Sigmoid colon (tissue), 7 donors: ENCODE measurements around the gene SLC24A4. TPM values are rescaled to one million over a fixed set of nuclear protein-coding genes. Genes with fewer than 3 reads are reported as not detected.
"Not testable (repeated sequence)": the region's sequence is repeated elsewhere in the genome, so short reads cannot be mapped to it uniquely, and the experiment has no call there.

ENCODE experiments used
- DNase-seq: peaks from one replicate; pipeline ENCODE4 v3.0.0-alpha.2; 2019
- H3K27ac ChIP-seq, 4 donors: fragments of 200-600 bp; sonication (generic); one replicate each; pipeline ENCODE4 v1.5.1; 2016 to 2019; ENCODE audit warnings: mild to moderate bottlenecking in 1 of 4
- H3K27me3 ChIP-seq, 3 donors: fragments of 200-600 bp; sonication (generic); one replicate each; pipeline ENCODE4 v1.5.1; 2019; ENCODE audit warnings: mild to moderate bottlenecking in 1 of 3
- H3K36me3 ChIP-seq, 4 donors: fragments of 200-600 bp; sonication (generic); one replicate each; pipeline ENCODE4 v1.5.1; 2016 to 2019
- H3K4me1 ChIP-seq, 4 donors: fragments of 200-600 bp; sonication (generic); one replicate each; pipeline ENCODE4 v1.5.1; 2017 to 2019
- H3K4me3 ChIP-seq, 4 donors: fragments of 200-600 bp; sonication (generic); one replicate each; pipeline ENCODE4 v1.5.1; 2017 to 2019; ENCODE audit warnings: mild to moderate bottlenecking in 2 of 4, moderate library complexity in 1 of 4
- H3K9me3 ChIP-seq, 4 donors: fragments of 200-600 bp in 3 of 4; sonication (generic) in 3 of 4; one replicate each; pipeline versions ENCODE4 v1.5.1 to v1.6.1; 2013 to 2019
- CTCF ChIP-seq, 4 experiments: fragments of 450-650 bp in 3 of 4; fragments of 200-600 bp in 1 of 4; IDR thresholded peaks; one replicate each; pipeline ENCODE4 v1.5.1; 2016 to 2019; ENCODE audit warnings: antibody characterized with exemption in 4 of 4, mild to moderate bottlenecking in 3 of 4, moderate library complexity in 2 of 4
- EP300 ChIP-seq, 4 donors: sonication (generic); formaldehyde crosslinking; IDR thresholded peaks; one replicate each; pipeline ENCODE4 v1.6.1; 2017; ENCODE audit warnings: antibody characterized with exemption in 4 of 4
- POLR2A ChIP-seq, 2 donors: fragments of 450-650 bp; IDR thresholded peaks; one replicate each; pipeline ENCODE4 v1.6.1; 2016; ENCODE audit warnings: antibody characterized with exemption in 2 of 2, mild to moderate bottlenecking in 2 of 2, moderate library complexity in 2 of 2
- POLR2AphosphoS5 ChIP-seq, 4 donors: sonication (generic); formaldehyde crosslinking; IDR thresholded peaks; one replicate each; pipeline ENCODE4 v1.6.1; 2017; ENCODE audit warnings: antibody characterized with exemption in 4 of 4
- WGBS, 2 donors: extraction: QIAGEN DNeasy Blood & Tissue Kit; methylation state at CpG; one replicate each; pipeline ENCODE4 v1.1.7; 2013; 5-methylcytosine and 5-hydroxymethylcytosine counted together
- intact Hi-C: fragments of 100-400 bp; cut with DNase I; formaldehyde crosslinking; loops from one replicate; pipeline ENCODE4 v1.15.1; 2023
- polyA plus RNA-seq, 3 donors: library from polyadenylated mRNA; stranded (reverse); fragments of 200-250 nt; gene quantifications; one replicate each; pipeline ENCODE4 v1.2.3, GENCODE V29; 2013
- total RNA-seq, 4 donors: library from RNA; depleted of rRNA; stranded (reverse); fragments of >200 nt; gene quantifications; one replicate each; pipeline ENCODE4 v1.1.0, GENCODE V29; 2016
- donor health status: healthy with polysubstance abuse.
- donor health status: Bipolar disorder and iron deficiency.
- donor health status: healthy.

The SLC24A4 gene
- total and polyA plus RNA-seq, 7 donors: under 0.01 to 1.4 (median 0.77) TPM; not detected in 1

GRCh38 chr14:92397953-92398564 lies 75.1 kb downstream of the SLC24A4 start:
- H3K27ac ChIP-seq: no peak overlapping the region
- peaks cover 0 to 8% (median 4%) of the 10 kb centered on the region in 4 donors for H3K4me1 ChIP-seq
- TF ChIP-seq EP300 (IDR thresholded peaks at IDR 0.05) (no peak), POLR2A (IDR thresholded peaks at IDR 0.05) (no peak), CTCF (IDR thresholded peaks at IDR 0.05) (no peak), POLR2AphosphoS5 (IDR thresholded peaks at IDR 0.05) (no peak)
- H3K27me3 ChIP-seq: no peaks in the 10 kb centered on the region
- no peaks in the 10 kb centered on the region for H3K36me3 ChIP-seq
- intact Hi-C loops: no loop called here
- no peak for DNase-seq
- no peak overlapping the region for H3K4me3 ChIP-seq
- H3K9me3 ChIP-seq: no peaks in the 10 kb centered on the region
- WGBS, 2 donors: 63 to 80% methylated on average over 9 of the region's 9 CpGs

- DNase-seq: no peak
- Histone ChIP-seq H3K27me3 (no peaks in the 10 kb centered on the region), H3K9me3 (no peaks in the 10 kb centered on the region), H3K4me1 (peaks cover 0 to 8% (median 4%) of the 10 kb centered on the region in 4 donors), H3K27ac (no peak overlapping the region), H3K36me3 (no peaks in the 10 kb centered on the region), H3K4me3 (no peak overlapping the region)
- 84 to 89% methylated on average over 7 of the region's 7 CpGs for WGBS, 2 donors
- intact Hi-C loops: no loop called here
- TF ChIP-seq POLR2AphosphoS5 (IDR thresholded peaks at IDR 0.05) (no peak), POLR2A (IDR thresholded peaks at IDR 0.05) (no peak), CTCF (IDR thresholded peaks at IDR 0.05) (no peak), EP300 (IDR thresholded peaks at IDR 0.05) (no peak)
Measured at GRCh38 chr14:92398888-92399636, 76.1 kb downstream of the SLC24A4 start.

- H3K4me3 ChIP-seq: no peak overlapping the region
Measured at GRCh38 chr14:92400579-92401444, 77.8 kb downstream of the SLC24A4 start.

GRCh38 chr14:92401561-92401960 lies 78.6 kb downstream of the SLC24A4 start:
- Histone ChIP-seq H3K4me1 (peaks cover 0 to 13% (median 4%) of the 10 kb centered on the region in 4 donors), H3K27ac (no peak overlapping the region), H3K4me3 (no peak overlapping the region), H3K27me3 (no peaks in the 10 kb centered on the region), H3K9me3 (no peaks in the 10 kb centered on the region), H3K36me3 (no peaks in the 10 kb centered on the region)
- DNase-seq: no peak
- TF ChIP-seq POLR2A (IDR thresholded peaks at IDR 0.05): no peak
- no peak for TF ChIP-seq CTCF (IDR thresholded peaks at IDR 0.05)
- no peak for TF ChIP-seq EP300 (IDR thresholded peaks at IDR 0.05)
- no peak for TF ChIP-seq POLR2AphosphoS5 (IDR thresholded peaks at IDR 0.05)
- 62 to 82% methylated on average over 3 of the region's 3 CpGs for WGBS, 2 donors
- intact Hi-C loops: no loop called here

More at GRCh38 chr14:92400579-92401444, 77.8 kb downstream of the SLC24A4 start:
- intact Hi-C loops: no loop called here
- no peaks in the 10 kb centered on the region for H3K27me3 ChIP-seq
- H3K9me3 ChIP-seq: no peaks in the 10 kb centered on the region
- TF ChIP-seq CTCF (IDR thresholded peaks at IDR 0.05) (no peak), EP300 (IDR thresholded peaks at IDR 0.05) (no peak), POLR2AphosphoS5 (IDR thresholded peaks at IDR 0.05) (no peak), POLR2A (IDR thresholded peaks at IDR 0.05) (no peak)
- 59 to 68% methylated on average over 7 of the region's 7 CpGs for WGBS, 2 donors
- no peak for DNase-seq
- peaks cover 0 to 13% (median 4%) of the 10 kb centered on the region in 4 donors for H3K4me1 ChIP-seq
- H3K36me3 ChIP-seq: no peaks in the 10 kb centered on the region
- H3K27ac ChIP-seq: no peak overlapping the region

GRCh38 chr14:92402500-92402899 lies 79.5 kb downstream of the SLC24A4 start:
- H3K4me3 ChIP-seq, DNase-seq, H3K36me3 ChIP-seq, H3K27me3 ChIP-seq, intact Hi-C loops, H3K9me3 ChIP-seq, H3K27ac ChIP-seq: not testable (repeated sequence)
- 69 to 83% methylated on average over 1 of the region's 1 CpG for WGBS, 2 donors
- H3K4me1 ChIP-seq: peaks cover 0 to 13% (median 4%) of the 10 kb centered on the region in 4 donors
